ENCODE data around the gene OPCML.

Gene OPCML

DNA sequence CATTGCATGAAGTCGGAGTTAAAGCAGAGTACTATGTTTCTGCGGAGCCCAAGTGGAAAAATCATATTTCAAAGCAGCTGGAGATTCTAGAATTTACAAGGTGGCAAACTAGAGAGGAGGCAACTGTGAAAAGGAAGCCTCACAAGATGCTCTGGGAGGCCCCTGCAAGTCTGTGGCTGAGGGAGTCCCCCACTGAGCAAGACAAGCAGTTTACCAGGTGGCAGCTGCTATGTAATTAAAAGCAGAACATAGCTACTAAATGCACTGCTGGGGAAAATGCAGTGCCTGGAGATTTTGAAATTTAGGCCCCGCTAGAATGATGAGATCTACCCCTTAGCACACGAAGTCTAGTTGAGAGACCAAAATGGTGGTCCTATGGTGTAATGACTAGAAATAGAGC, 728.0 kb downstream of the OPCML start:
- H3K4me1 Mint-ChIP-seq (ENCODE audit: low read depth), result no peaks in the 10 kb centered on the region
- H3K4me3 Mint-ChIP-seq, result no peak overlapping the region
- no peaks in the 10 kb centered on the region for H3K36me3 Mint-ChIP-seq (ENCODE audit: low read depth)
- H3K27ac Mint-ChIP-seq, result no peak overlapping the region
- peaks cover 12% of the 10 kb centered on the region for H3K9me3 Mint-ChIP-seq
- H3K27me3 Mint-ChIP-seq (ENCODE audit: low read depth), result no peaks in the 10 kb centered on the region

DNA sequence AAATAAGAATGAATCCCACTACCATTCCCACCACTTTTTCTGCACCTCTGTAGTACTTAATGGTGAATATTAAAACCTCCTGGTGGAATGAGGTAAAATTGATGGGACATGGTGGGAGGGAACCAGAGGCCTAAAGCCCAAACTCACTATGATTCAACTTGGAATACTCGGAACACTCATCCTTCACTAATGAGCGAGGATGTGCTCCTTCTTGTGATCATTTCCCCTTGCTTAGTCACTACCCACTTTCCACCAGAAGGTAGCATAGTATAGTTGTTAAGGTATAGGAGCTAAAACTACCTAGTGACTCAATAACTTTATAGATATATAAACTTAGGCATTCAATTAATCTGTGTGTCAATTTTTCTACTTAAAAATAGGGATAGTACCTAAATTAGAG, 728.9 kb downstream of the OPCML start:
- no peak overlapping the region for H3K27ac Mint-ChIP-seq
- H3K4me3 Mint-ChIP-seq, result no peak overlapping the region
- peaks cover 14% of the 10 kb centered on the region for H3K9me3 Mint-ChIP-seq
- no peaks in the 10 kb centered on the region for H3K36me3 Mint-ChIP-seq (ENCODE audit: low read depth)
- no peaks in the 10 kb centered on the region for H3K4me1 Mint-ChIP-seq (ENCODE audit: low read depth)
- no peaks in the 10 kb centered on the region for H3K27me3 Mint-ChIP-seq (ENCODE audit: low read depth)

DNA sequence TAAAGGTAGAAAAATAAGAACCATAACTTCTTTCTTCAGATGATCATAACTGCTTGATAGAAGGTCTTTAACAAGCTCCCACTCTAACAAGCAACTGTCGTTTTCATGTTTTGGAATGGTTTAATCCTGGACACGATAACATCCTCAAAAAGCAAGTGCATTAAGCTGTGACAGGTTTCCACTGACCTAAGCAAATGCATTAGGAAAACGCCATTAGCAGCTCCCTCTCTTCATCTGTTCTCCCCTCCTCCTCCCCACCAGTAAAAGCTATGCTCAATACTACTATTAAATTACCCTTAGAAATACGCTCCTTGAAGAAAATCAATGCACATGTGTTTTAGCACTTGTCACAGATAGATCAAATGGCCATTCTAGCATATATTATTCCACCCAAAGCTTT, 729.4 kb downstream of the OPCML start:
- Mint-ChIP-seq H3K36me3 (ENCODE audit: low read depth) (no peaks in the 10 kb centered on the region), H3K4me3 (no peak overlapping the region), H3K27me3 (ENCODE audit: low read depth) (no peaks in the 10 kb centered on the region), H3K9me3 (peaks cover 15% of the 10 kb centered on the region), H3K27ac (no peak overlapping the region), H3K4me1 (ENCODE audit: low read depth) (no peaks in the 10 kb centered on the region)

DNA sequence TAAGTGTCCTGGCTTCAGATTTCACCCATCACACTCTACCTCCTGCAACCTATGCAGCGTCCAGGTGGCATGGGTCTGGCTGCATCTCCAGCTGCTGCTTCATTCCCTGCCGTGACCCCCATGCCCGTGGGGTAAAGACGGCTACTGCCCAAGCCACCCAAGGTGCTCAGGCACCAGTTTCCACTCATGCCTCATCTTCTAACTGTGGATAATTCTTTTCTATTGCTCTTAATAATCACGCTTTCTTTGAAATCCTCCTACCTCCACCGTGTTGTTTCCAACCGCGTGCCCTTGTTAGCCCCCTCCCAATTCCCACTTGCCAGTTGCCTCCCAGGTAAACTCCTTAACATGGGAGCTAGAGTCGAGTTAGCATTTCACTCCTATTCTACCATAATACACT, 738.5 kb downstream of the OPCML start:
- H3K27ac Mint-ChIP-seq, result no peak overlapping the region
- peaks cover 4% of the 10 kb centered on the region for H3K9me3 Mint-ChIP-seq

DNA sequence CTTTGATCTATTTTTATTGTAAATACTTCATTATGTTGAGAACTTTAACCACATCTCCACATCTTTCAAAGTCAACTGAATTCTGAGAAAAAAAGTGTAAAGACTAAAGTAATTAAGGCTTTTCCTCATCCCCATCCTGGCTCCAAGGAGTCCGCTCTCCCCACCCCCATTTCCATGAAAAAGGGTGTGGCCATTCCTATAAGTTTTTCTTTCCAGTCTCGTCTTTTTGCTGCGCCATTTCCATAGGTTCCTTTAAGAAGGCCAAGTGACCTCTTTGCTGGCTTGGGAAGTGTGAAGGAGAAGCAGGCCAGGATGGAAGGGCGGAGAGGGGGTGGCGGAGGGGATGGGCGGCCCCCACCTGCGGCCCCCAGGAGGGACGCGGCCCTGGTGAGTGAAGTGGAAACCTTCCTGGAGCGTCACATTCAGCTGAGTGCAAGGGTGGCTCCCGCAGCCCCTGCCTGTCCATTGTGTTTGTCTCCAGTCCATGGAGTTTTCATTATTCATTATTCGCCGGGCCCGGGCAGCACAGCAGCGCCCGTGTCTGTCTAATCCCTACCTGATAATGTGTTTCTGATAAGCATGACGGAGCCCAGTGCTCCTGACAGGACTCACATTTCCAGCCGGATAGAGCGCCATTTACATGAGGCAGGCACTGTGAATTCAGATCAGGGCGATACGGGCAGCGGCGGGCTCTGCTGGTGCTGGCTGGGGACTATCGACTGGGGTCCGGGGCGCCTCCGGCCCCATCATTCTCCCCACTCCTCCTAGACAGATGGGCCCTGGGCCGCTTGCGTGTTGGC, 739.8 kb downstream of the OPCML start:
- Mint-ChIP-seq H3K27me3 (ENCODE audit: low read depth) (no peaks in the 10 kb centered on the region), H3K36me3 (ENCODE audit: low read depth) (no peaks in the 10 kb centered on the region)

More for the DNA sequence above, 738.5 kb downstream of the OPCML start:
- Mint-ChIP-seq H3K27me3 (ENCODE audit: low read depth) (no peaks in the 10 kb centered on the region), H3K4me3 (no peak overlapping the region), H3K4me1 (ENCODE audit: low read depth) (no peaks in the 10 kb centered on the region), H3K36me3 (ENCODE audit: low read depth) (no peaks in the 10 kb centered on the region)

DNA sequence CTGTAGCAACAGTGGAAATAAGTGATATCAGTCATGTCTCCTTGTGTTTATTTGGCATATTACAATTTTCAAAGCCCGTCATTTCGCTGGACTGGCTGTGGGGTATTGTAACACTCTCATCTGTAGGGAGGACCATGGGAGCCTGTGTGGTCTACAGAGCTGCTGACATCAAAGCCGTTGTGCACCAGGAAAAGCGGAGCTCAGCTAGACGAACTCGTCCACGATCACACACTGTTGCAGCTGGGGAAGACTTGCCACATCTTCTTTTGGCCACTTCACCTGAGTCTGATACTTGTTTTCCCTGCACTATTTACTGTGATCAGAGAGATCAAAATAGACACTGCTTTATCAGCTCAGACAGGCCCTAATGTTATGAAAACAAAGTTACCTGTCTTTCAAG, 741.3 kb downstream of the OPCML start:
- H3K27ac Mint-ChIP-seq, result no peak overlapping the region
- no peak overlapping the region for H3K4me3 Mint-ChIP-seq
- H3K4me1 Mint-ChIP-seq (ENCODE audit: low read depth), result no peaks in the 10 kb centered on the region
- no peaks in the 10 kb centered on the region for H3K36me3 Mint-ChIP-seq (ENCODE audit: low read depth)
- H3K9me3 Mint-ChIP-seq, result no peaks in the 10 kb centered on the region
- H3K27me3 Mint-ChIP-seq (ENCODE audit: low read depth), result no peaks in the 10 kb centered on the region

More for the DNA sequence above, 739.8 kb downstream of the OPCML start:
- H3K4me1 Mint-ChIP-seq (ENCODE audit: low read depth), result no peaks in the 10 kb centered on the region
- no peak overlapping the region for H3K4me3 Mint-ChIP-seq
- H3K27ac Mint-ChIP-seq, result no peak overlapping the region
- H3K9me3 Mint-ChIP-seq, result no peaks in the 10 kb centered on the region

DNA sequence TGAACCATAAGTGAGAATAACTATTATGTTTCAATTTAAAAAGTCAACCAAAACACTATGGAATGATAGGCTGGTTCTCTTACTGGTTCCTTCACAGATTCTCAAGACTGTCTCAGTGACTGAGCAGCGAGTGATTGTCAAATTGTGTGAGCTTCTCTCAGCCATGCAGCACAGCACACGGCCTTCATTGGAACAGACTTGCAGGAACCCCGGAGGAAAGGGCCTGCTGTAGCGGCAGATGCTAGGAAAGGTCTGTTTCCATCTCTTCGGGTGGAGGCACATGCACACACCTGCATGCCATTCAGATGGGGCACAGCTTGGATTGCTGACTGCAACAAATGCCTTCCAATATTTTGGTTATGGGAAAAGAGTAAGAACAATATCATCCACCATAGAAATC, 741.8 kb downstream of the OPCML start:
- H3K4me3 Mint-ChIP-seq, result no peak overlapping the region
- no peak overlapping the region for H3K27ac Mint-ChIP-seq
- H3K27me3 Mint-ChIP-seq (ENCODE audit: low read depth), result no peaks in the 10 kb centered on the region
- H3K4me1 Mint-ChIP-seq (ENCODE audit: low read depth), result no peaks in the 10 kb centered on the region
- no peaks in the 10 kb centered on the region for H3K9me3 Mint-ChIP-seq
- no peaks in the 10 kb centered on the region for H3K36me3 Mint-ChIP-seq (ENCODE audit: low read depth)

DNA sequence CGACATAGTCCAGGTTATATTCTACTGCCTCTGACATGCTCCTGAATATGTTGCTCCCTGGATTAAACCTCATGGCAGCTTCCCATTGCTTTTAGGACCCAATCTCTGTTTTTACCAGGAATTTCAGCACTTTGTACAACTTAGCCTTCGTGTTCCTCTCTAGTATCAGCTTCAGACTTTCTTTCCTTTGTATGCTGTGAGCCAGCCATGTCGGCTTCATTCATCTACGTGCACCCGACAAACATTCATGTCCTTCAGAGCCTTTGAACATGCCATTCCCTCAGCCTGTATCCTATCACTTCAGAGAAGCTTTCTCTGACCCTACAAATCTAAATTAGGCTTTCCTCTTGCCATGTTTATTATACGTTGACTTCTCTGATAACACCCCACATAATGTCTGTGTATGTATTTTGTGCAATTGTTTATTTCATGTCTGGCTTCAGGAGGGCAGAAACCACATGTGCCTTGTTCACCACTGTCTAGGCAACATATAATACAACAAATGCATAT, 743.4 kb downstream of the OPCML start:
- Mint-ChIP-seq H3K36me3 (ENCODE audit: low read depth) (no peaks in the 10 kb centered on the region), H3K4me1 (ENCODE audit: low read depth) (no peaks in the 10 kb centered on the region), H3K9me3 (no peaks in the 10 kb centered on the region), H3K27ac (no peak overlapping the region), H3K27me3 (ENCODE audit: low read depth) (no peaks in the 10 kb centered on the region), H3K4me3 (no peak overlapping the region)

DNA sequence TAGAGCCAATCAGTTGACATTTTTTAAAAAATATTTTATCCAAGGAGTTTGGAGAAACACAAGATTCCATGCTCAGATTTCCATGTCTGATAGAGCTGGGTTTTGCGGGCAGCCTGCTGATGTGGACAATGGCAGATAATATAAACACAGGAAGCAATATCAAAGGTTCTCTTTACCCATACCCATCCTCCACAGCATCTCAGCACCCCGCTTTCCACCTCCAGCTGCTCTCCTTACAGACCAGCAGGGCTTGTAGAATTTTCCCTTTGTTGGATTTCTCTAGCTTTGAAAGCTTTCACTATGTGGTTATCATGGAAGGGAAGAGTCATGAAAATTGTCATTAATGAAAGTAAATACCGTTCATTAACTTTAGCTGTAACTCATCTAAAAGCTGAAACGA, 746.4 kb downstream of the OPCML start:
- Mint-ChIP-seq H3K4me1 (ENCODE audit: low read depth) (no peaks in the 10 kb centered on the region), H3K27ac (no peak overlapping the region), H3K27me3 (ENCODE audit: low read depth) (no peaks in the 10 kb centered on the region), H3K4me3 (no peak overlapping the region), H3K9me3 (no peaks in the 10 kb centered on the region), H3K36me3 (ENCODE audit: low read depth) (no peaks in the 10 kb centered on the region)

DNA sequence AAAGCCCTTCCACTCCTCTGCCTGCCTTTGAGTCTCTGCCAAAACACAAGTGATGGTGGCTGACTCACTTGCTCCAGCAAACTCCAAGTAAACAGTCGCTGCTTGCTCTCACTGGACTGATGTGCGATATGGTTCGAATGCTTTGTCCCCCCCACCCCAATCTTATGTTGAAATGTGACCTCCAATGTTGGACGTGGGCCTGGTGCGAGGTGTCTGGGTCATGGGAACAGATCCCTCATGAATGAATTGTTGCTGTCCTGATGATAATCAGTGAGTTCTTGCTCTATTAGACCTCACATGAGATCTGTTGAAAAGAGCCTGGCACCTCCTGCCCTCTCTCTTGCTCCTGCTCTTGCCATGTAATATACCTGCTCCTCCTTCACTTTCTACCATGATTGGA, 747.9 kb downstream of the OPCML start:
- Mint-ChIP-seq H3K27ac (no peak overlapping the region), H3K27me3 (ENCODE audit: low read depth) (no peaks in the 10 kb centered on the region)

DNA sequence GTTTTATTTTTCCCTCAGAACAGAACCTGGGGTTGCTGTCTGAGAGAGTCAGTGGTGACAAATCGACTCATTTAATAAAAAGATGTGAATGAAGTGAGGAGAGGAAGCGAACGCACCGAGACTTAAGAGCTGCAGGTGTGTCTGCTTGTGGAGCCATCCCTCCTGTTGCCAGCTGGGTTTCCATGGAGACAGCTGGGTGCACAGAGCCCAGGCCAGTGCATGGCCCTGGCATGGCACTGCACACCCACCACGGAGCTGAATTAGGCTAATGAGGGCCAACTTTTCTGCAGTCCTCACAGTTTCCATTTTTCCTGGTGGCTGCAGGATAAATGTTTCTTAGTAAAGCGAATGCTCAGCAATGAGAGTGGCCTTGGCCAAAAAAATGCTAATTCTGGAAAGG, 750.2 kb downstream of the OPCML start:
- Mint-ChIP-seq H3K27ac (no peak overlapping the region), H3K36me3 (ENCODE audit: low read depth) (no peaks in the 10 kb centered on the region), H3K4me1 (ENCODE audit: low read depth) (no peaks in the 10 kb centered on the region), H3K4me3 (no peak overlapping the region), H3K9me3 (no peaks in the 10 kb centered on the region), H3K27me3 (ENCODE audit: low read depth) (no peaks in the 10 kb centered on the region)

More for the DNA sequence above, 747.9 kb downstream of the OPCML start:
- Mint-ChIP-seq H3K4me1 (ENCODE audit: low read depth) (no peaks in the 10 kb centered on the region), H3K9me3 (no peaks in the 10 kb centered on the region), H3K4me3 (no peak overlapping the region), H3K36me3 (ENCODE audit: low read depth) (no peaks in the 10 kb centered on the region)

DNA sequence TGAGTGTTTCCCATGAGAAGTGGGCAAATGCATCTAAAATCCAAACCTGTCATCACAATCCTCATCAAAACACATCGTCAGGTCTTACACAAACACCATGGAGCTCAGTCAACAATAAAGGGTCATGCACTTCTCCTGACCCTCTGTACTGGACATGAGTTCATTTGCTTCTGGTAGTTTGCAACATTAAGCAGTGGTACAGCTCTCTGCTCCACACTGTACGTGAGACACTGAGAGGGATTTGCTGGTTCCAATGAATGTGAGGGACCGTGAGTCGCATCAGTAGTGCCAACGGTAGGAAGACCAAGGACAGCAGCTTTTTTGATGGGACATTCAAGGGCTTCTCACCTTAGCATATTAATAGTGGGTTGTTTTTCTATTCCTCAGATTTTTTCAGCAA, 752.3 kb downstream of the OPCML start:
- no peaks in the 10 kb centered on the region for H3K36me3 Mint-ChIP-seq (ENCODE audit: low read depth)
- peaks cover 5% of the 10 kb centered on the region for H3K9me3 Mint-ChIP-seq
- no peaks in the 10 kb centered on the region for H3K4me1 Mint-ChIP-seq (ENCODE audit: low read depth)
- H3K27me3 Mint-ChIP-seq (ENCODE audit: low read depth), result no peaks in the 10 kb centered on the region
- H3K27ac Mint-ChIP-seq, result no peak overlapping the region
- no peak overlapping the region for H3K4me3 Mint-ChIP-seq

DNA sequence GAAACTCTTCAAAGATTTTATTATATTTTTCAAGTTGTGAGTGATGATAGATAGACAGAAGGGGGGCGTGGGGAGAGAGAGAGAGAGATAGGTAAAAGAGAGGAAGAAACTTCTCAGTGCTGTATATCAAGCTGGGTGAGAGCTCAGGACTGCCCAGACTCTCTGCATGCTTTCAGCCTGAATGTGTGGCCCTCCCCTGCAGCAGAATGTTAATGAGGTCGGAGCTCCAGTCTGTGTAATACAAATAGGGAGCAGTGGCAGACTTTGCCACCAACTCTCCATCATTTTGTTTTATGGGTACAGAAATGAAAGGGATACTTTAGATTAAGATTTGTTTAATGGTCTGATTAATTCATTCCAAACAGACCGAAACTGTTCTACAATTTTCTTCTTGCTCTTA, 752.8 kb downstream of the OPCML start:
- Mint-ChIP-seq H3K9me3 (peaks cover 5% of the 10 kb centered on the region), H3K27ac (no peak overlapping the region), H3K4me1 (ENCODE audit: low read depth) (no peaks in the 10 kb centered on the region), H3K27me3 (ENCODE audit: low read depth) (no peaks in the 10 kb centered on the region), H3K36me3 (ENCODE audit: low read depth) (no peaks in the 10 kb centered on the region), H3K4me3 (no peak overlapping the region)

DNA sequence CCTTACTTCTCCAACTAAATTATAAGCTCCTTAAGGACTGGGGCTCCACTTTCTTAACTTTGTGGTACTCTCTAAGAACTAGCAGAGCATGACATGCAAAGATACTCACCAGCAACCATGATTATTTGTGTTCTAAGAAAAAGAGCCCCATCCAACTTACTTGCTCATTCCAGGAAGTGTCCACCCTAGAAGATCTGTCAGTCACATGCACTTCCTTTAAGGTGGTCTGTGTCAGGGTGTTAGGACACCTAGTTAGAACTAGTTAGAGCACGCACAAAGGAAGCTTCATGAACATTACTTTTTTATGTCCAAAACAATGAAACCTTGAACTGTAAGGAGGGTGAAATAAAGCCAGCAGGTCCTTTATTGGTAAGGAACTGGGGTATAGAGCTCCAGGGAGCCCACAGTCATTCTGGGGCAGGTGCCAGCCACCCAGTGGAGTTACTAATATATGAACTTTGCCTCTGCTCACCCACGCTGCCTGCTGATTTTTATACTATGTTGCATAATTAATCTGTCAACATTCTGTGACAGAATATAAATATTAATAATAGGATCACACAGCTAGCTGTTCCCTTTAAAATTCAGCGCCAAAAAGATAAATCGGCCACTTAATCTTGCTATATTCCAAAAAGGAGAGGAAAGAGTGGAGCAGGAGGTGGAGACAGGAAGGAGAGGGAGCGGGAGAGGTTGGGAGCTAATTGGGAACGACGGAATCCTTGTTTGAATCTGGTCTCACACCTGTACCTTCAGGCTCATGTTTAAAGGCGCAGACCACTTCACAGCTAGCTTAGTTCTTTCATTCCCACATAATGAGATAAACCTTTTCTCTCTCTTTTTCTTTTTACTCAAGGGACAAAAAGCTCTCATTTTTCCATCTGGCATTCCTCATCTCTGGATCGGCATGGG, 755.0 kb downstream of the OPCML start:
- H3K4me1 Mint-ChIP-seq (ENCODE audit: low read depth), result no peaks in the 10 kb centered on the region
- peaks cover 5% of the 10 kb centered on the region for H3K9me3 Mint-ChIP-seq
- no peaks in the 10 kb centered on the region for H3K27me3 Mint-ChIP-seq (ENCODE audit: low read depth)
- H3K4me3 Mint-ChIP-seq, result no peak overlapping the region
- no peak overlapping the region for H3K27ac Mint-ChIP-seq
- no peaks in the 10 kb centered on the region for H3K36me3 Mint-ChIP-seq (ENCODE audit: low read depth)

DNA sequence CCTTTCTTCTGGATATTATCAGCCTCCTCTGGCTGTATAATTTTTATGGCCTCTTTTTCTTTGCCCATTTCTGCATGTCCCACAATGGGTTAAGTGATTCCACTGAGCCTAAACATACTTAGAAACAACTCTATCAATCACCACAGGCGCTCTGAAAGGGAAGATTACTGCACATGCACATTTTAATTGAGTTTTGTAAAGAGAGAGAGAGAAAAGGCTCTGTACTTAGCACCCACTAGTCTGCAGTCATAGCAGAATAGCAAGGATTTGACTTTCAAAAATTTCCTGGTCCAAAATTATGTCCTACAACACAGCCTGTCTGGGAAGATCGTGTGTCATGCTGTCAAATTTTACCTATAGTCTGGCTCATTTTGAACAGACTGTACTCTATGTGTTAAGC, 758.5 kb downstream of the OPCML start:
- Mint-ChIP-seq H3K27ac (no peak overlapping the region), H3K4me3 (no peak overlapping the region), H3K9me3 (peaks cover 5% of the 10 kb centered on the region), H3K36me3 (ENCODE audit: low read depth) (no peaks in the 10 kb centered on the region), H3K4me1 (ENCODE audit: low read depth) (no peaks in the 10 kb centered on the region), H3K27me3 (ENCODE audit: low read depth) (no peaks in the 10 kb centered on the region)

Data from T-helper 1 cell treated with Interleukin-12 subunit alpha and Interleukin-12 subunit beta and Interleukin-4 antibody, amounts not matched to agents 30 μg/mL and 1 μg/mL, for 36 hours (primary cell).